Measurements from ENCODE around the gene ARHGEF28. TPM values are rescaled to one million over a fixed set of nuclear protein-coding genes. Genes with fewer than 3 reads are reported as not detected.

The ARHGEF28 gene
- total RNA-seq, 1 donor from 2014 or later, result 9.3 TPM

- Mint-ChIP-seq H3K4me3 (ENCODE audit: unreplicated experiment) (no peak overlapping the region), H3K36me3 (ENCODE audit: low read depth) (peaks cover 6% of the 10 kb centered on the region), H3K9me3 (ENCODE audit: low read depth) (no peaks in the 10 kb centered on the region), H3K4me1 (ENCODE audit: low read depth) (no peaks in the 10 kb centered on the region), H3K27ac (ENCODE audit: unreplicated experiment) (no peak overlapping the region), H3K27me3 (ENCODE audit: low read depth) (no peaks in the 10 kb centered on the region)
- TF ChIP-seq, protein P1, sequence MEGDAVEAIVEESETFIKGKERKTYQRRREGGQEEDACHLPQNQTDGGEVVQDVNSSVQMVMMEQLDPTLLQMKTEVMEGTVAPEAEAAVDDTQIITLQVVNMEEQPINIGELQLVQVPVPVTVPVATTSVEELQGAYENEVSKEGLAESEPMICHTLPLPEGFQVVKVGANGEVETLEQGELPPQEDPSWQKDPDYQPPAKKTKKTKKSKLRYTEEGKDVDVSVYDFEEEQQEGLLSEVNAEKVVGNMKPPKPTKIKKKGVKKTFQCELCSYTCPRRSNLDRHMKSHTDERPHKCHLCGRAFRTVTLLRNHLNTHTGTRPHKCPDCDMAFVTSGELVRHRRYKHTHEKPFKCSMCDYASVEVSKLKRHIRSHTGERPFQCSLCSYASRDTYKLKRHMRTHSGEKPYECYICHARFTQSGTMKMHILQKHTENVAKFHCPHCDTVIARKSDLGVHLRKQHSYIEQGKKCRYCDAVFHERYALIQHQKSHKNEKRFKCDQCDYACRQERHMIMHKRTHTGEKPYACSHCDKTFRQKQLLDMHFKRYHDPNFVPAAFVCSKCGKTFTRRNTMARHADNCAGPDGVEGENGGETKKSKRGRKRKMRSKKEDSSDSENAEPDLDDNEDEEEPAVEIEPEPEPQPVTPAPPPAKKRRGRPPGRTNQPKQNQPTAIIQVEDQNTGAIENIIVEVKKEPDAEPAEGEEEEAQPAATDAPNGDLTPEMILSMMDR (IDR thresholded peaks at IDR 0.05), result no peak
- DNase-seq (ENCODE audit: low spot score), result no peak
These were observed 151.2 kb downstream of the ARHGEF28 start for GRCh38 chr5:73777192-73777591.

DNA sequence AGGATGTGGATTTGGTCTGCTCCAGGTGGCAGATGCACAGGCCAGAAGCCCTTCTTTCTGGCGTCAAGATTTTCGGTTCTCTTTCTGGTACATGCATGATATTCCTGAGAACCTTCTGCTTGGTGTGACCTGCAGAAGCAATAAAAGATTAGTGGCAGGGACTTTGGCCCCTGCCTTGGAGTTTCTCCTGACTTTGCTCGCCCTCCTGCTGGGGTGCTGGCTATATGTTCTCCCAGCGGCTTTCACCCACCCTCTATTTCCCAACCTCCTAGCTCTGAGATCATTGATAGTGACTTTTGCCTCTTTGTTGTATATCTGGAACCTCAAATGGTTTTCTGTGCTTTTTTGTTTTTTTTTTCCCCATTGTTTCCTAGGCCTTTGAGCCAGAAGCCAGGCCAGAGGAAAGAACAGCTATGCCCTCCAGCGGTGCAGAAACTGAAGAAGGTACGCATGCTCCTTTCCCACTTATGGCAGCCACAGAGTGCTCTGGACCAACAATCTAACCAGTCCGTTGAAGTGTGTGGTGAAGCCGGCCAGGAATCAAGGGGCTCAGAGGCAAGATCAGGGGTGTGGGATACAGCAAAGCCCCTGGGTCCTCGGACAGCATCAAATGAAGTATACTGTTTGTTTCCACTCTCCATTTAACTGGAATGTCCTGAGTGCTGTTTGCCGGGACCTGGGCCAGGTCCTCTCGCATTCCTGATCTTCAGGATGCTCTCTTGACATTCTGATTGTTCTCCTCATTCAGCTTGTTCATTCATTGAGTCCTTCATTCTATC lies 154.5 kb downstream of the ARHGEF28 start:
- no peaks in the 10 kb centered on the region for H3K9me3 Mint-ChIP-seq (ENCODE audit: low read depth)
- TF ChIP-seq, protein P1 (IDR thresholded peaks at IDR 0.05), result no peak
- no peaks in the 10 kb centered on the region for H3K4me1 Mint-ChIP-seq (ENCODE audit: low read depth)
- no peak for DNase-seq (ENCODE audit: low spot score)
- peaks cover 6% of the 10 kb centered on the region for H3K36me3 Mint-ChIP-seq (ENCODE audit: low read depth)
- no peak overlapping the region for H3K27ac Mint-ChIP-seq (ENCODE audit: unreplicated experiment)
- H3K27me3 Mint-ChIP-seq (ENCODE audit: low read depth), result no peaks in the 10 kb centered on the region
- H3K4me3 Mint-ChIP-seq (ENCODE audit: unreplicated experiment), result no peak overlapping the region

DNA sequence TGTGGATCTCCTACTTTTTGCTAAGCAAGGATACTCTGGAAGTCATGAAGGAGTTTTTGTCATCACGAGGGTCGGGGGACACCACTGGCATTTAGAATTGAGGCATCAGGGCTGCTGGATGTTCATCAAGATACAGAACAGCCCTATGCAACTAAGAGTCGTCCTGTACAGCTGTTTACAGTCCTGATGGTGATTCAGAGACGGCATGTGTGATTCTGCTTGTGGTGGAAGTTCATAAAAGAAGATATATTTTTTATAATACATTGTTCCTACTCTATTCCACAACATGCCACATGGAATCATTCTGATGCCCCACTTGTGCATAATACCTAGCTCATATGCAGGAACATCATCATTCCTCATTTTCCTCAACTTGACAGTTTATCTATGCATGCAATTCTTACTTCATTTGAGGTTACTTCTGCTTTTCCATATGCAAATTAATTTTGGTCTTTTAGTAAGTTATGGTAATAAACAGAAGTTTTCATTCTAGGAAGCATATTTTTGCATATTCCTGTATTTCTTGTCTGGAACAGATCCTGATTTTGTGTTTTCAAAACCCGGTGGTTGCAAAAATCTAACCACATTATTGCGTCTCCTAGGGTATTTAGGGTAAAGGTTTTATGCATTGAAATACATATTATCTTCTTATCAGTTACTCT lies 155.2 kb downstream of the ARHGEF28 start:
- H3K27ac Mint-ChIP-seq (ENCODE audit: unreplicated experiment), result no peak overlapping the region
- no peaks in the 10 kb centered on the region for H3K27me3 Mint-ChIP-seq (ENCODE audit: low read depth)
- H3K4me3 Mint-ChIP-seq (ENCODE audit: unreplicated experiment), result no peak overlapping the region
- no peak for DNase-seq (ENCODE audit: low spot score)
- H3K36me3 Mint-ChIP-seq (ENCODE audit: low read depth), result peaks cover 6% of the 10 kb centered on the region
- no peaks in the 10 kb centered on the region for H3K4me1 Mint-ChIP-seq (ENCODE audit: low read depth)
- no peaks in the 10 kb centered on the region for H3K9me3 Mint-ChIP-seq (ENCODE audit: low read depth)
- TF ChIP-seq, protein P1 (IDR thresholded peaks at IDR 0.05), result no peak

DNA sequence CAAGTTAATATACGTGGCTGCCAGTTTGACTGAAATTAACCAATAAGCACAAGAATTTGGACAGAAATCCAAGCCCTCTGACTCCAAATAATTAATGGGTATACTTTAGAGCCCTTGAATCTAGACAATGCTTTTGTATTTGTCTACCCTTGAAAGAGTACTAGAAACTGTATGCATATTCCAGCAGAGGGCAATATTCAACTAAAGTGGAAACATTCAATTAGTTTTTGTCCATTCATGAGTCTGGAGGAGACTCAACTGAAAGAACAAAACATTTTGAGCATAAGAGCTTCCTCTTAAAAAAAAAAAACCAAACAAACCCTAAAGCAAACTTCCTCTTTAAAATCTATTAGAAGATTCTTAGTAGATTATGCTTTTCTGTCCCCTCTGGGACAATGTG lies 157.8 kb downstream of the ARHGEF28 start:
- H3K4me1 Mint-ChIP-seq (ENCODE audit: low read depth), result no peaks in the 10 kb centered on the region
- H3K27ac Mint-ChIP-seq (ENCODE audit: unreplicated experiment), result no peak overlapping the region
- DNase-seq (ENCODE audit: low spot score), result no peak
- H3K36me3 Mint-ChIP-seq (ENCODE audit: low read depth), result peaks cover 6% of the 10 kb centered on the region
- no peaks in the 10 kb centered on the region for H3K9me3 Mint-ChIP-seq (ENCODE audit: low read depth)
- TF ChIP-seq, protein P1 (IDR thresholded peaks at IDR 0.05), result peak; percentile 76
- H3K4me3 Mint-ChIP-seq (ENCODE audit: unreplicated experiment), result no peak overlapping the region
- H3K27me3 Mint-ChIP-seq (ENCODE audit: low read depth), result no peaks in the 10 kb centered on the region

DNA sequence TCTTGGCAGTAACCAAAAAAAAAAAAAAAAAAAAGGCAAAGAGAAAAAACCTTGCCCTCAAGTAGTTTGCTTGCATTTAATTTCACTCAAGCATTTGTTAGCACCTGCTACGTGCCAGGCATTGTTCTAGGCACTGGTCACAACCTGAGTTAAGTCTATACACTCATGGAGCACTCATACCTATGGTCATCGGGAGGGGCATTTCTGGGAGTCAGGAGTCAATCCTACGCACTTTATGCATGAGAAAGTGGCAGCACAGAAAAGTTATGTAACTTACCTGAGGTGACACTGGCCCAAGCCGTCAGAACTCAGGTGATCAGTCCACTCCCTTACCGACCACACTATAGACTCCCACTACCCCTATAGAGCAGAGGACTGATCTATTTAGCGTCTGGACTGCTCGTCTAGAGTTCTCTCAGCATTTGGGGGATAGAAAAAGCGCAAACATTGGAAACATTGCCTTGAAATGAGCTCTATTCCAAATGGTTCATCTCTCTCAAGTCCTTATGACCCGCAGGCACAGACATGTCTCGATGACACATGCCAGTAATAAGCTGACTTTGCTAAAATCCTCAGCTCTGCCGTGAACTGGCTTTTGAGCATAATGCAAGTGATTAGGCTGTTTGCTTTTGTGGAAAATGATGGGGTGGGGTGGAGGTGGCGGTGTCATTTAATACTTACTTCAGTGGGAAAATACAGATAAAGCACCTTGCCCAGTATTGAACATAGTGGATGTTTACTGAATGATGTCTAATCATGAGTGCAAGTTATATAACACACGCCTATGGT lies 160.2 kb downstream of the ARHGEF28 start:
- no peaks in the 10 kb centered on the region for H3K4me1 Mint-ChIP-seq (ENCODE audit: low read depth)
- H3K36me3 Mint-ChIP-seq (ENCODE audit: low read depth), result no peaks in the 10 kb centered on the region
- H3K9me3 Mint-ChIP-seq (ENCODE audit: low read depth), result no peaks in the 10 kb centered on the region
- no peak overlapping the region for H3K4me3 Mint-ChIP-seq (ENCODE audit: unreplicated experiment)
- no peak overlapping the region for H3K27ac Mint-ChIP-seq (ENCODE audit: unreplicated experiment)
- no peak for DNase-seq (ENCODE audit: low spot score)
- TF ChIP-seq, protein P1 (IDR thresholded peaks at IDR 0.05), result no peak
- no peaks in the 10 kb centered on the region for H3K27me3 Mint-ChIP-seq (ENCODE audit: low read depth)

All from chondrocyte (in vitro differentiated cells).